Measurements from ENCODE around the gene TIMM29. TPM values are rescaled to one million over a fixed set of nuclear protein-coding genes. Genes with fewer than 3 reads are reported as not detected.

The TIMM29 gene
- total RNA-seq, 1 experiment from 2014 or later: 23.4 TPM

- Histone ChIP-seq H3K79me1 (ENCODE audit: insufficient read depth, low read depth, low read length, poor library complexity, severe bottlenecking) (no peaks in the 10 kb centered on the region), H3K23me2 (ENCODE audit: insufficient read length, low read depth, low read length, poor library complexity, severe bottlenecking) (no peaks in the 10 kb centered on the region), H2BK120ac (ENCODE audit: low read depth, low read length, poor library complexity, severe bottlenecking) (no peak overlapping the region), H3K9ac (ENCODE audit: extremely low read depth, insufficient read length, low read length) (no peak overlapping the region), H2BK12ac (ENCODE audit: insufficient read length, low read depth, low read length) (no peak overlapping the region), H3K27me3 (ENCODE audit: insufficient read depth, low read length) (no peaks in the 10 kb centered on the region), H2BK20ac (ENCODE audit: low read depth, low read length, poor library complexity, severe bottlenecking) (no peak overlapping the region), H3K23ac (ENCODE audit: insufficient read length, low read depth, low read length) (no peak overlapping the region), H4K91ac (ENCODE audit: insufficient read length, low read depth, low read length) (no peak overlapping the region), H2AK5ac (ENCODE audit: insufficient read length, low read length) (no peak overlapping the region), H3K4ac (ENCODE audit: low read depth, low read length) (no peak overlapping the region), H3K79me2 (ENCODE audit: insufficient read depth, low read length) (peaks cover 17% of the 10 kb centered on the region; the same call in 1 of the 2 replicates), H3T11ph (ENCODE audit: low read length) (no peak overlapping the region), H3K9me3 (ENCODE audit: control insufficient read depth, low read depth, low read length) (no peaks in the 10 kb centered on the region), H4K5ac (ENCODE audit: insufficient read length, low read depth, low read length) (no peak overlapping the region), H3K56ac (ENCODE audit: insufficient read length, low read depth, low read length) (no peak overlapping the region), H3K27ac (ENCODE audit: insufficient read length, low read depth, low read length) (no peak overlapping the region), H2AFZ (ENCODE audit: low read length) (no peak overlapping the region), H3K4me1 (ENCODE audit: insufficient read depth, low read length) (peaks cover 17% of the 10 kb centered on the region; the same call in 1 of the 2 replicates), H3K4me2 (ENCODE audit: insufficient read depth, insufficient read length, low read length) (no peak overlapping the region), H2BK5ac (ENCODE audit: insufficient read length, low read length) (no peak overlapping the region), H4K20me1 (ENCODE audit: control insufficient read depth, insufficient read depth, insufficient read length) (no peaks in the 10 kb centered on the region), H3K14ac (ENCODE audit: insufficient read depth, low read length) (peak overlapping the region; percentile 4; the same call in 1 of the 2 replicates), H4K8ac (replicated peaks; ENCODE audit: insufficient read length, low read depth, low read length) (no peak overlapping the region), H2BK15ac (ENCODE audit: low read depth, low read length) (no peak overlapping the region), H3K18ac (ENCODE audit: insufficient read length, low read depth, low read length) (peak overlapping the region; percentile 25)
- H3K27ac Mint-ChIP-seq: peak overlapping the region; percentile 58 to 97 (median 94)
- peak; percentile 31 for DNase-seq
- WGBS (ENCODE audit: extremely low coverage, insufficient read length, low lambda C conversion rate): no CpG with 5 or more reads among the region's 9 CpGs
- H3K4me1 Mint-ChIP-seq: peaks cover 52 to 67% of the 10 kb centered on the region in 2 experiments
- TF ChIP-seq CTCF (conservative IDR thresholded peaks at IDR 0.05): no peak
- peak overlapping the region; percentile 21 to 63 for H3K4me3 Mint-ChIP-seq
- no peaks in the 10 kb centered on the region for H3K9me3 Mint-ChIP-seq
- H3K36me3 Mint-ChIP-seq (ENCODE audit: insufficient read depth in 1 of 3, low read depth in 3 of 3): peaks cover 0 to 3% (median 0%) of the 10 kb centered on the region in 3 experiments; a peak in 2 of 7 replicates
- H3K27me3 Mint-ChIP-seq (ENCODE audit: low read depth): no peaks in the 10 kb centered on the region
Observed at GRCh38 chr19:10887616-10888367, 40.8 kb upstream of the TIMM29 start.
